ENCODE measurements around the gene MGST3.
"Not testable (repeated sequence)": the region's sequence is repeated elsewhere in the genome, so short reads cannot be mapped to it uniquely, and the experiment has no call there.

Gene MGST3

GRCh38 chr1:165679282-165680036 lies 48.4 kb downstream of the MGST3 start:
- DNase-seq (ENCODE audit: low read depth, low spot score): no peak
- Histone ChIP-seq H3K27ac (no peak overlapping the region), H3K9ac (ENCODE audit: insufficient read length) (no peak overlapping the region), H3K4me3 (no peak overlapping the region), H3K36me3 (ENCODE audit: insufficient read depth, low read length) (peaks cover 86% of the 10 kb centered on the region), H3K9me3 (ENCODE audit: low read depth, low read length) (no peaks in the 10 kb centered on the region)
- no peak for TF ChIP-seq FOXP2 (optimal IDR thresholded peaks at IDR 0.05; ENCODE audit: control extremely low read depth, extremely low read length, insufficient read depth)
- TF ChIP-seq EZH2 (IDR thresholded peaks at IDR 0.05): no peak
- no peak for TF ChIP-seq POLR2AphosphoS5 (IDR thresholded peaks at IDR 0.05; ENCODE audit: borderline replicate concordance, low read depth, low read length)

- peaks cover 90% of the 10 kb centered on the region for H3K36me3 ChIP-seq (ENCODE audit: insufficient read depth, low read length)
- no peak overlapping the region for H3K27ac ChIP-seq
- no peak overlapping the region for H3K9ac ChIP-seq (ENCODE audit: insufficient read length)
- DNase-seq (ENCODE audit: low read depth, low spot score): no peak
- TF ChIP-seq FOXP2 (optimal IDR thresholded peaks at IDR 0.05; ENCODE audit: control extremely low read depth, extremely low read length, insufficient read depth) (no peak), EZH2 (IDR thresholded peaks at IDR 0.05) (no peak), POLR2AphosphoS5 (IDR thresholded peaks at IDR 0.05; ENCODE audit: borderline replicate concordance, low read depth, low read length) (no peak)
- no peaks in the 10 kb centered on the region for H3K9me3 ChIP-seq (ENCODE audit: low read depth, low read length)
- no peak overlapping the region for H3K4me3 ChIP-seq
Observed at GRCh38 chr1:165680303-165680702, 49.3 kb downstream of the MGST3 start.

DNA sequence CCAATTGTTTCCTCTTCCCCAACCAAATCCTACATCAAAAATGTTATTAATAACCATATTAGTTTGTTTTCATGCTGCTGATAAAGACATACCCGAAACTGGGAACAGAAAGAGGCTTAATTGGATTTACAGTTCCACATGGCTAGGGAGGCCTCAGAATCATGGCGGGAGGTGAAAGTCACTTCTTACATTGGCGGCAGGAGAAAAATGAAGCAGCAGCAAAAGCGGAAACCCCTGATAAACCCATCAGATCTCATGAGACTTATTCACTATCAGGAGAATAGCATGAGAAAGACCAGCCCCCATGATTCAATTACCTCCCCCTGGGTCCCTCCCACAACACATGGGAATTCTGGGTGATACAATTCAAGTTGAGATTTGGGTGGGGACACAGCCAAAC lies 49.7 kb downstream of the MGST3 start:
- DNase-seq (ENCODE audit: low read depth, low spot score); H3K9me3 ChIP-seq (ENCODE audit: low read depth, low read length); H3K4me3 ChIP-seq; H3K9ac ChIP-seq (ENCODE audit: insufficient read length); H3K27ac ChIP-seq: not testable (repeated sequence)
- H3K36me3 ChIP-seq (ENCODE audit: insufficient read depth, low read length): peaks cover 90% of the 10 kb centered on the region

DNA sequence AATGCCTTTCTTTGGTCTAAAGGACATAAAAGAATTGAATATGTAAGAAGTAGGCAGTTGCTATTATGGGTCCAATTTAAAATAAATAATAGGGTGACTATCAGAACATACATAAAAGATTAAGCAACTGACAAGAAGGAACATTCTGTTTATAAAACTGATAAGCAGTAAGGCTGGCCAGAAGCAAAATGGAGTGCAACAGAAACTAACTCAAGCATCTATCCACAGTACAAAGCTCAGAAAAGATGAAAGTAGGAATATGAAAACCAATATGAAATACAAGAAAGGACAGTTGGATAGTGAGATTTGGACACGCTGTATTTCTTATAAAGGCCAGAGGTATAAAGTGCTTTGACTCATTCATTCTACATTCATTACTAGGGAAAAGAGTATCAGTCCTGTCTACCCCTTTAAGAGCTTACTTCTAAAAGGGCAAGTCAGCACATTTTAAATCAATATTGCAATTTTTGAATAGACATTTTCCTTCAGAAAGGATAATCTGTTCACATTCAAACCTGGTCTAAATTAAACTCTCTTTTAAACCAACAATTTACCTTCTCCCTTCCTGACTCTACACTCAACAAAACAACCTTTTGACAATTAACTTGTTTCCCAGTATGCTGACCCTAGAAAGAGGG lies 52.9 kb downstream of the MGST3 start:
- TF ChIP-seq POLR2AphosphoS5 (IDR thresholded peaks at IDR 0.05; ENCODE audit: borderline replicate concordance, low read depth, low read length) (no peak), EZH2 (IDR thresholded peaks at IDR 0.05) (no peak), FOXP2 (optimal IDR thresholded peaks at IDR 0.05; ENCODE audit: control extremely low read depth, extremely low read length, insufficient read depth) (no peak)
- Histone ChIP-seq H3K9me3 (ENCODE audit: low read depth, low read length) (no peaks in the 10 kb centered on the region), H3K27ac (no peak overlapping the region), H3K9ac (ENCODE audit: insufficient read length) (no peak overlapping the region), H3K4me3 (no peak overlapping the region), H3K36me3 (ENCODE audit: insufficient read depth, low read length) (peaks cover 96% of the 10 kb centered on the region)
- DNase-seq (ENCODE audit: low read depth, low spot score): no peak

DNA sequence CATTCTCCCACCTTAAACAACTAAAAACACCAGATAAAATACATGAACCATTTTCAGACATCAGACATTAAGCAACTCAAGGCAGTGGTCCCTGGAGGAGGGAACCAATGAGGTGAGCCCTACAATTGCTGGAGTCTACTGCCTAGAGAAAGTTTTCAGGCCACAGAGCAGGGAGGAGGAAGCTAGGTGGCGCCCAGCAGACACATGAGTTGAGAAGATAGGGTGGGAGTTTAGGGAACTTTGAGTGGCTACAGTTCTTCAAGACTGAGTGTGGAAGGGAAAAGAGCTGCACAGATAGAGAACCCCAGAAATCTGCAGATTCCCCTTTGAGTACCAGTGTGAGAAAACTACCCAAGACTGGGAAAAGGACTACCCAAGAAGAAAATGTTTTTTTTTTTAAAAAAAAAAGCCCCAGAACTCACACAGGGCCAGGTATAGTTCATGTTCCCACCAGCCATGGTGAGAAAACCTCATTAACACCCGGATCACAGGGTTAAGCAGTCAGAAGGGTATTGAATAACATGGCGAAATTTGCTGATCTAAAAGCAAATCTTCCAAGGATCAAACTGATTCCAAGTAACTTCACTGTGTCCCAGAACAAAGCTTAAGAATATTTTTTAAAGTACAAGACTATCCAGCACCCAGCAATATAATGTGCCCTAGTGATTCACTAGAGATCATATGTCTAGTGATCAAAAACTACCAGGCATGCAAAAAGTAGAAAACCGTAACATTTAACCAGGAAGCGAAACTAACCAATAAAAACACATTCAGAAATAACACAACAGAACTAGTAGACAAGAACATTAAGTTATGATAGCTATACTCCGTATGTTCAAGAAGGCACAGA lies 55.3 kb downstream of the MGST3 start:
- Histone ChIP-seq H3K4me3 (no peak overlapping the region), H3K9ac (ENCODE audit: insufficient read length) (no peak overlapping the region), H3K9me3 (ENCODE audit: low read depth, low read length) (no peaks in the 10 kb centered on the region), H3K27ac (no peak overlapping the region), H3K36me3 (ENCODE audit: insufficient read depth, low read length) (peaks cover 89% of the 10 kb centered on the region)
- DNase-seq (ENCODE audit: low read depth, low spot score): no peak
- TF ChIP-seq FOXP2 (optimal IDR thresholded peaks at IDR 0.05; ENCODE audit: control extremely low read depth, extremely low read length, insufficient read depth) (no peak), EZH2 (IDR thresholded peaks at IDR 0.05) (no peak), POLR2AphosphoS5 (IDR thresholded peaks at IDR 0.05; ENCODE audit: borderline replicate concordance, low read depth, low read length) (no peak)

- peaks cover 84% of the 10 kb centered on the region for H3K36me3 ChIP-seq (ENCODE audit: insufficient read depth, low read length)
- TF ChIP-seq EZH2 (IDR thresholded peaks at IDR 0.05): no peak
- no peak for TF ChIP-seq FOXP2 (optimal IDR thresholded peaks at IDR 0.05; ENCODE audit: control extremely low read depth, extremely low read length, insufficient read depth)
- no peak for TF ChIP-seq POLR2AphosphoS5 (IDR thresholded peaks at IDR 0.05; ENCODE audit: borderline replicate concordance, low read depth, low read length)
- H3K4me3 ChIP-seq: no peak overlapping the region
- no peak for DNase-seq (ENCODE audit: low read depth, low spot score)
- no peak overlapping the region for H3K27ac ChIP-seq
- no peaks in the 10 kb centered on the region for H3K9me3 ChIP-seq (ENCODE audit: low read depth, low read length)
- no peak overlapping the region for H3K9ac ChIP-seq (ENCODE audit: insufficient read length)
Observed at GRCh38 chr1:165686971-165687433, 56.0 kb downstream of the MGST3 start.

DNA sequence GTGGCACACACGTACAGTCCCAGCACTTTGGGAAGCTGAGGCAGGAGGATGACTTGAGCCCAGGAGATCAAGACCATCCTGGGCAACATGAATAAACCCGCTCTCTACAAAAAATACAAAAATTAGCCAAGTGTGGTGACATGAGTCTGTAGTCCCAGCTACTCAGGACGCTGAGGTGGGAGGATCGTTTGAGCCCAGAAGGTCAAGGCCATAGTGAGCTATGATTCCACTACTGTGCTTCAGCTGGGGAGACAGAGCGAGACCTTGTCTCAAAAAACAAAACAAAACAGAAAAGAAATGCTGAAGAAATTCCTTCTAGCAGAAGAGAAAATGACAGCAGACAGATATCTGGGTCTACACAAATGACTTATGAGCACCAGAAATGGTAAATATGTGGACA lies 57.0 kb downstream of the MGST3 start:
- no peak for TF ChIP-seq POLR2AphosphoS5 (IDR thresholded peaks at IDR 0.05; ENCODE audit: borderline replicate concordance, low read depth, low read length)
- TF ChIP-seq EZH2 (IDR thresholded peaks at IDR 0.05): no peak
- TF ChIP-seq FOXP2 (optimal IDR thresholded peaks at IDR 0.05; ENCODE audit: control extremely low read depth, extremely low read length, insufficient read depth): no peak
- H3K27ac ChIP-seq: no peak overlapping the region
- no peak overlapping the region for H3K4me3 ChIP-seq
- peaks cover 74% of the 10 kb centered on the region for H3K36me3 ChIP-seq (ENCODE audit: insufficient read depth, low read length)
- no peak overlapping the region for H3K9ac ChIP-seq (ENCODE audit: insufficient read length)
- no peak for DNase-seq (ENCODE audit: low read depth, low spot score)
- no peaks in the 10 kb centered on the region for H3K9me3 ChIP-seq (ENCODE audit: low read depth, low read length)

DNA sequence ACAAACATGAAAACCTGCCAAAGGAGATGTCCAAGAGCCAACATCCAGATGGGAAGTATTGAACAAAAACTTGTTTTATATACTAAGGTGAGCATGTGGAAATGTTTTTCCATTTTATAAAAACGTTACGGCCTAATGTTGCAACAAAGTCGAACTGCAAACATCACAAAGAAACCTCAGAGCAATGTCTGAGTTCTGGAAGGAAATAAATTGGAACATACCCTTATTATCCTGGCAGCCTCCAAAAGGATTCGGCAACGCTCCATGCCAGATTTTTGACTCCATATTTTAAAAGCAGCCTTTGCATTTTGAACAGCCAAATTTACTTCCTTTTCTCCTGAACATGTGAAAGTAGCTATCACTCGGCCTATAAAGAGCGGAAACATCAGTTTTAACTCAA lies 64.0 kb downstream of the MGST3 start:
- DNase-seq (ENCODE audit: low read depth, low spot score): no peak
- H3K27ac ChIP-seq: no peak overlapping the region
- no peak for TF ChIP-seq POLR2AphosphoS5 (IDR thresholded peaks at IDR 0.05; ENCODE audit: borderline replicate concordance, low read depth, low read length)
- no peak overlapping the region for H3K9ac ChIP-seq (ENCODE audit: insufficient read length)
- peaks cover 25% of the 10 kb centered on the region for H3K36me3 ChIP-seq (ENCODE audit: insufficient read depth, low read length)
- no peaks in the 10 kb centered on the region for H3K9me3 ChIP-seq (ENCODE audit: low read depth, low read length)
- no peak overlapping the region for H3K4me3 ChIP-seq
